ENCODE measurements around the gene TCEA2. TPM values are rescaled to one million over a fixed set of nuclear protein-coding genes. Genes with fewer than 3 reads are reported as not detected.

The TCEA2 gene
- total and polyA plus RNA-seq, 2 donors from 2014 or later = 53.8 to 90.9 TPM

GRCh38 chr20:64070244-64070993 lies 7.4 kb downstream of the TCEA2 start:
- Histone ChIP-seq H3K27ac (ENCODE audit: low read depth in 2 of 2, low read length in 2 of 2) (no peak overlapping the region), H3K27me3 (ENCODE audit: control insufficient read depth, insufficient read depth, low read length) (no peaks in the 10 kb centered on the region), H3K36me3 (ENCODE audit: control insufficient read depth in 2 of 3, insufficient read depth in 3 of 3, low read length in 3 of 3) (no peaks in the 10 kb centered on the region), H3K4me1 (ENCODE audit: control insufficient read depth in 2 of 3, insufficient read depth in 2 of 3, low read depth in 1 of 3, low read length in 3 of 3) (no peaks in the 10 kb centered on the region), H3K9ac (ENCODE audit: low read length in 3 of 3) (no peak overlapping the region), H3K4me3 (ENCODE audit: low read length in 3 of 3) (no peak overlapping the region), H3K9me3 (ENCODE audit: control insufficient read depth in 2 of 3, insufficient read depth in 1 of 3, low read length in 3 of 3) (no peaks in the 10 kb centered on the region)
- DNase-seq (no peak), FAIRE-seq (no peak)
- TF ChIP-seq, protein P1, sequence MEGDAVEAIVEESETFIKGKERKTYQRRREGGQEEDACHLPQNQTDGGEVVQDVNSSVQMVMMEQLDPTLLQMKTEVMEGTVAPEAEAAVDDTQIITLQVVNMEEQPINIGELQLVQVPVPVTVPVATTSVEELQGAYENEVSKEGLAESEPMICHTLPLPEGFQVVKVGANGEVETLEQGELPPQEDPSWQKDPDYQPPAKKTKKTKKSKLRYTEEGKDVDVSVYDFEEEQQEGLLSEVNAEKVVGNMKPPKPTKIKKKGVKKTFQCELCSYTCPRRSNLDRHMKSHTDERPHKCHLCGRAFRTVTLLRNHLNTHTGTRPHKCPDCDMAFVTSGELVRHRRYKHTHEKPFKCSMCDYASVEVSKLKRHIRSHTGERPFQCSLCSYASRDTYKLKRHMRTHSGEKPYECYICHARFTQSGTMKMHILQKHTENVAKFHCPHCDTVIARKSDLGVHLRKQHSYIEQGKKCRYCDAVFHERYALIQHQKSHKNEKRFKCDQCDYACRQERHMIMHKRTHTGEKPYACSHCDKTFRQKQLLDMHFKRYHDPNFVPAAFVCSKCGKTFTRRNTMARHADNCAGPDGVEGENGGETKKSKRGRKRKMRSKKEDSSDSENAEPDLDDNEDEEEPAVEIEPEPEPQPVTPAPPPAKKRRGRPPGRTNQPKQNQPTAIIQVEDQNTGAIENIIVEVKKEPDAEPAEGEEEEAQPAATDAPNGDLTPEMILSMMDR (IDR thresholded peaks at IDR 0.05; ENCODE audit: borderline replicate concordance, extremely low read depth, insufficient read depth) = no peak
- intact Hi-C loops (cut with DNase I) = no loop called here

DNA sequence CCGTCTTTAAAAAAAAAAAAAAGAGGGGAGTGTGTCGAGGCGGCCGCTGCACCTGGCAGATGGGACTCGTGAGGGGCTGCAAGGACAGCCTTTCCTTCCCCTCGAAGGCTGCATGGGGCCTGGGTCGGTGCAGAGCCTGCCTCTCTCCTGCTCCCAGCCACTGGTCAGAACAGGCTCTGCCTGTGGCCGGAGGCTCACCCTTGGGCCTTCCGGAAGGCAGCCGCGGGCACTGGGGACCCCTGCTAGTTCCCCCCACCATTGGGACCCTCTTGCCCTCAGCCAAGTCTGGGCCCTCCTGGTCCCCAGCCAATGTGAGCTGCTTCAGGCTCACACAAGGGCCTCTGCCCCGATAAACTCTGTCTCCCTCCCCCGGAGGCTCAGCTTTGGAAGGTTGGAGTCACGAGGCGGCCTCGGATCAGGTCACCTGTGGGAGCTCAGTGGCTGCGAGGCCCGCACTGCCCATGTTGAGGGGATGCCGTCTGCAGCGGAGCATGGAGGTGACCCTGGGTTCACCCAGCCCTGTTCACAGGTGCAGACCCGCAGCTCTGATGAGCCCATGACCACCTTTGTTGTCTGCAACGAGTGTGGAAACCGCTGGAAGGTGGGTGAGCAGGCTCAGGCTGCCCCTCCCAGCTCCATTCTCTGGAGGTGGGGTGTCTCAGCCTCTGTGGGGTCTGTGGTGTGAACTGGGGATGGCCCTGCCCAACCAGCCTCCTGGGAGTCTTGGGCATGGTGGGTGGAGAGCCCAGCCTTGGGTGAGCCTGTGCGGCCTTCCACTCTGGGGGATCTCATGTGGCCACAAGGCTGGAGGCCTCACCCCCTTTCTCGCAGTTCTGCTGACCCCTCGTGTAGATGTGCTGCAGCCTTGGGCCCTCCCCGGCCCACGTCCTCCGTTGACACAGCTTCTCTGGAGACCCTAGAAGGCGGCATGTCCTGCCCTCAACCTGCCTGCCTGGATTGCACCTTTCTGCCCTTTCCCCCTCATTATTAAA lies 8.6 kb downstream of the TCEA2 start:
- intact Hi-C loops (cut with DNase I) = no loop called here
- no peak overlapping the region for H3K4me3 ChIP-seq (ENCODE audit: low read length in 3 of 3)
- TF ChIP-seq, protein P1 (IDR thresholded peaks at IDR 0.05; ENCODE audit: borderline replicate concordance, extremely low read depth, insufficient read depth) = no peak
- no peaks in the 10 kb centered on the region for H3K4me1 ChIP-seq (ENCODE audit: control insufficient read depth in 2 of 3, insufficient read depth in 2 of 3, low read depth in 1 of 3, low read length in 3 of 3)
- no peak overlapping the region for H3K27ac ChIP-seq (ENCODE audit: low read depth in 2 of 2, low read length in 2 of 2)
- no peaks in the 10 kb centered on the region for H3K36me3 ChIP-seq (ENCODE audit: control insufficient read depth in 2 of 3, insufficient read depth in 3 of 3, low read length in 3 of 3)
- FAIRE-seq (no peak), DNase-seq (no peak)
- H3K27me3 ChIP-seq (ENCODE audit: control insufficient read depth, insufficient read depth, low read length) = no peaks in the 10 kb centered on the region
- H3K9ac ChIP-seq (ENCODE audit: low read length in 3 of 3) = no peak overlapping the region
- no peaks in the 10 kb centered on the region for H3K9me3 ChIP-seq (ENCODE audit: control insufficient read depth in 2 of 3, insufficient read depth in 1 of 3, low read length in 3 of 3)

DNA sequence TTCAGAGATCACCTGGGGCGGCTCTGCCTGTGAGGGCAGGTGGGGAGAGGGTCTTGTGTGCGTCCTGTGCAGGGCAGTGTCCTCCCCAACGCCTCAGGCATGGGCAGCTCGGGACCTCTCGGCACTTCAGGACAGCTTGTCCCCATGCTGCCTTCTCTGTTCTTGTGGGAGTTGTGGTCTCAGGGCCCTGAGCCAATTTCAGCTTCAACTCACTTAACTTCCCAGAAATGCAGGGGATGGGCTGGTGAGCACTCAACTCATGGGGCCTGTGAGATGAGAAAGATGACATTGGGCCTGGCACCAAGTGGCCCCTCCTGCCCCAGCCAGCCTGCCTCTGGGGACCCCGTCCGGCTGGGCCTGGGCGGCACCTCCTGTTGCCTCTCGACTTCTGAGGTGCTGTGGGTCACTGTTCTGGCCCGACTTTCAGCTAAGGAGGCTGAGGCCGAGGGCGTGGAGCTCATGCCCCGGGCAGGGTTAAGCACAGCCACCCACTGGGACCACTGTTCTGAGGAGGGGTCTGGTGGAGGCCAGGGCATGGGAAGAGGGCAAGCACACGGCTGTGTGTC lies 9.6 kb downstream of the TCEA2 start:
- TF ChIP-seq, protein P1 (IDR thresholded peaks at IDR 0.05; ENCODE audit: borderline replicate concordance, extremely low read depth, insufficient read depth) = no peak
- no peaks in the 10 kb centered on the region for H3K36me3 ChIP-seq (ENCODE audit: control insufficient read depth in 2 of 3, insufficient read depth in 3 of 3, low read length in 3 of 3)
- no peaks in the 10 kb centered on the region for H3K27me3 ChIP-seq (ENCODE audit: control insufficient read depth, insufficient read depth, low read length)

More for the DNA sequence above, 9.6 kb downstream of the TCEA2 start:
- H3K9ac ChIP-seq (ENCODE audit: low read length in 3 of 3) = no peak overlapping the region
- H3K27ac ChIP-seq (ENCODE audit: low read depth in 2 of 2, low read length in 2 of 2) = no peak overlapping the region
- intact Hi-C loops (cut with DNase I) = no loop called here
- DNase-seq (no peak), FAIRE-seq (no peak)
- no peaks in the 10 kb centered on the region for H3K9me3 ChIP-seq (ENCODE audit: control insufficient read depth in 2 of 3, insufficient read depth in 1 of 3, low read length in 3 of 3)
- no peak overlapping the region for H3K4me3 ChIP-seq (ENCODE audit: low read length in 3 of 3)
- H3K4me1 ChIP-seq (ENCODE audit: control insufficient read depth in 2 of 3, insufficient read depth in 2 of 3, low read depth in 1 of 3, low read length in 3 of 3) = peaks cover 0 to under 1% (median 0%) of the 10 kb centered on the region in 3 donors

All from kidney (tissue), 14 donors.